Mucosa of stomach (tissue), 1 donor: ENCODE measurements around the gene C2CD4C.

Source experiments
- H3K27me3 ChIP-seq: one replicate; pipeline ENCODE4 v1.7.0; 2013; ENCODE audit warnings: mild to moderate bottlenecking, low read length; ENCODE audit not compliant: control insufficient read depth, insufficient read depth
- H3K36me3 ChIP-seq: one replicate; pipeline ENCODE4 v1.7.0; 2013; ENCODE audit warnings: low read length; ENCODE audit not compliant: control insufficient read depth, insufficient read depth
- H3K4me1 ChIP-seq: one replicate; pipeline ENCODE4 v1.7.0; 2013; ENCODE audit warnings: mild to moderate bottlenecking, low read length; ENCODE audit not compliant: control insufficient read depth, insufficient read depth
- H3K4me3 ChIP-seq: one replicate; pipeline ENCODE4 v1.7.0; 2013; ENCODE audit warnings: low read length
- H3K9ac ChIP-seq: one replicate; pipeline ENCODE4 v1.7.0; 2013; ENCODE audit warnings: mild to moderate bottlenecking, low read length, moderate library complexity
- H3K9me3 ChIP-seq: one replicate; pipeline ENCODE4 v1.7.0; 2013; ENCODE audit warnings: mild to moderate bottlenecking, low read length, moderate library complexity; ENCODE audit not compliant: control insufficient read depth
- donor health status: Pancreatic carcinoma.

C2CD4C gene

DNA sequence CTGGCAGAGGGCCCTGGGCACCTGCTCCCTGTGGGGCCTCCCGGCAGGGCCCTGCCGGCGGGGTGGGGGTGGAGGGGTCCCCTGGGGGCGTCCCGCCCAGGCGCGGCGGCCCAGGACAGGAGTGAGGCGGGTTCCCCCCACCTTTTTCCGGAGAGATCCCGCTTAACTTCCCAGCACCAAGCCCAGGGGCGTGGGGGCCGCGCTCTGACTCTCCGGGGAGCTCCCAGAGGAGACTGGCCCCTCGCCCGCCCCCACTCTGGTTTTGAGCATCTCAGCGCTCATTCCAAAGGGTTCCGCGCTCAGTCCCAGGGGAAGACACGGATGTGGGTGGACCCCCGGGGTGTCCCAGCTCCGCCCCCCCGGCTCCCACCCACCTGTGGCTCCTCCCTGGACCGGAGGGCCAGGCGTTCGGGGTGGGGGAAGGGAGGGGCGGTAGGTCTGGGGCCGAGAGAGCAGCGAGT, 476 bp downstream of the C2CD4C start:
- Histone ChIP-seq H3K27me3 (peaks cover 71% of the 10 kb centered on the region), H3K4me3 (no peak overlapping the region)

DNA sequence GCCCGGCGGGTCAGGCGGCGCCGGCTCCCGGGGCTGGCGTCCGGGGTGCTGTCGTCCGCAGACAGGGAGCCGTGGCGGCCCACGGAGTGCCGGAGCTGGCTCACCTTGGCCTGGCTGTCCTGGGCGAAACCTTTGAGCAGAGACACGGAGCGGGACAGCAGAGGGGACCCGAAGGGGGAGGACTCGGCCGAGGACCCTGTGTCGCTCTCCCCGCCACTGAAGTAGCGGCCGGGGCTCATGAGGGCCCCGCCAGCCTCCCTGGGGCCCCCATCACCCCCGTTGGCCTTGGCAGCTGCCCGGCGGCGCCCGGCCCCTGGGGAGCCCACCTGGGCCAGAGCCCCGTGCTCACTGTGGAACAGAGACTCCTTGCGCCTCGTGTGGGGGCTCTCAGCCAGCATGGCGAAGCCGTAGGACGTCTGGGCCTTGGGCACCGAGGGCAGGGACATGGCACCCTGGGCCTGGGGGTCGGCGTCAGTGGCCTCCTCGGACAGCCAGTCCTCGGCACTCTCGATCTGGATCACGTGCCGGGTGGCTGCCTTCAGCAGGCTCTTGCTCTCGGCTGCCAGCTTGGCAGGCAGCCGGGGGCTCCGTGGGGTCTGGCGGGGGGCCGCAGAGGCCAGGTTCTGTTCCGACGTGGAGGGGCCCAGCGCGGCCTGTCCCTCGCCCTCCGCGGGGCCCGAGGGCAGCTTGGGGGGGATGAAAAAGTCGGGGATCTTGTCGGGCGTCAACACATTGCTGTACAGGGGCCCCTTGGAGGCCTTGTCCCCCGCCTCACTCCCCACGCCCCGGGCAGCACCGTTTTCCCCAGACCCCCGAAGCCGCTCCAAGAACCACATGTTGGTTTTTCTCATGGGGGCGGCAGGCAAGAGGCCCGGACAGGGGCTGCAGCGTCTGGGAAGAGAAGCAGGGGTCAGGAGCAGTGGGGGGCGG, 1.2 kb downstream of the C2CD4C start:
- no peaks in the 10 kb centered on the region for H3K9me3 ChIP-seq
- H3K9ac ChIP-seq, result no peak overlapping the region
- peaks cover 40% of the 10 kb centered on the region for H3K4me1 ChIP-seq
- H3K4me3 ChIP-seq, result no peak overlapping the region
- H3K27me3 ChIP-seq, result peaks cover 73% of the 10 kb centered on the region
- no peaks in the 10 kb centered on the region for H3K36me3 ChIP-seq

More for the DNA sequence above, 476 bp downstream of the C2CD4C start:
- no peak overlapping the region for H3K9ac ChIP-seq
- peaks cover 40% of the 10 kb centered on the region for H3K4me1 ChIP-seq
- H3K9me3 ChIP-seq, result no peaks in the 10 kb centered on the region
- no peaks in the 10 kb centered on the region for H3K36me3 ChIP-seq

DNA sequence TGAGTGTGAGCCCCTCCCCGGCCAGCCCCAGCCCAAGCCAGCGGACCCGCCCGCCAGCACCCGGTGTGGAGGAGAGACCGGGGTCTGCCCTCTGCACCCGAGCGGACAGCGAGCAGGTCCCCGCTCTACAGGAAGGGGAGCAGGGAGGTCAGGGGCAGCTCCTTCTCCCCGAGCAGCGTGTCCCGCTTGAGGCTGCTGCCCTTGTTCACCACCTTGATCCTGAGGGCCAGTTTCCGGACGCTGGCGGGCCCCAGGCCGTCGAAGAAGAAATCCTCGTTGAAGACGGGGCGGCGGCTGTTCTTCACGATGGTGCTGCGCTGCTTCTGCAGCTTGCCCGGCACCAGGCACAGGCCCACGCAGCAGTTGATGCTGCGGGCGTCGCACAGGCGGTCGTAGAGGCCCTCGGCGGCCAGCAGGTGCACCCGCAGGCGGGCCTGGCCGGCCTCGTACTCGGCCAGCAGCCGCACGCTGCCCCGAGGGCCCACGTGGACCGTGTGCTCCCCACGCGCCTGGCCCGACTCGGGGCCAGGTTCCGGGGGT, 1.9 kb downstream of the C2CD4C start:
- Histone ChIP-seq H3K27me3 (peaks cover 72% of the 10 kb centered on the region), H3K9me3 (no peaks in the 10 kb centered on the region), H3K36me3 (no peaks in the 10 kb centered on the region), H3K9ac (no peak overlapping the region), H3K4me1 (peaks cover 32% of the 10 kb centered on the region), H3K4me3 (no peak overlapping the region)

DNA sequence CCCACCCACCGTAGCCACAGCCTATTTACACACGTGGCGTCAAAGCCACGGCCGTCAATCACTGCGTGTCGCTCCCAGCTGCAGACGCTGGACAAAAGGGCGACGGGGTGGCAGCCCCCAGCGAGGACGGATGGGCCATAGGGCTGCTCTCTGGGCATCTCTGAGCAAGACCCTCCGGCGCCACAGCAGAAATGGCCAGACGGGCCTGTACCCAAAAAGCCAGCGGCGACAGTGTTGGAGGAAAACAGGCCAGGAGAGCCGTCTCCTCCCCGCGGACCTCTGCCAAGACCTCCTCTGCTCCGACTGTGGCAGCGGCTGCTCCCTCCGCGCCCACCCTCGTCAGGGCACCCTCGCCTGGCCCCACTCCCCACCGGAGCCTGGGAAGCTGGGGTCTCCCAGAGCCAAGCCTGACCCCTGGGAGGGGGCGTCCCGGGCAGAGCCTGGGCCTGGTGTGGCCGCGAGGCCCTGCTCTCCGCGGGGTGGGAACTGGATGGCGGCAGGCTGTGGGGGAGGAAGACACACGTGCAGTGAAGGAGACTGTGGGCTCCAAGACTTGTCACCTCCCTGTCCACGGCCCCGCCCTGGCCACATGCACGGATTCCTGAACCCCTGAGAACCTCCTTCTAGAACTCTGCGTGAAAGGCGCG, 2.7 kb downstream of the C2CD4C start:
- Histone ChIP-seq H3K36me3 (no peaks in the 10 kb centered on the region), H3K4me3 (no peak overlapping the region), H3K9ac (no peak overlapping the region), H3K9me3 (no peaks in the 10 kb centered on the region), H3K4me1 (peaks cover 29% of the 10 kb centered on the region), H3K27me3 (peaks cover 67% of the 10 kb centered on the region)

DNA sequence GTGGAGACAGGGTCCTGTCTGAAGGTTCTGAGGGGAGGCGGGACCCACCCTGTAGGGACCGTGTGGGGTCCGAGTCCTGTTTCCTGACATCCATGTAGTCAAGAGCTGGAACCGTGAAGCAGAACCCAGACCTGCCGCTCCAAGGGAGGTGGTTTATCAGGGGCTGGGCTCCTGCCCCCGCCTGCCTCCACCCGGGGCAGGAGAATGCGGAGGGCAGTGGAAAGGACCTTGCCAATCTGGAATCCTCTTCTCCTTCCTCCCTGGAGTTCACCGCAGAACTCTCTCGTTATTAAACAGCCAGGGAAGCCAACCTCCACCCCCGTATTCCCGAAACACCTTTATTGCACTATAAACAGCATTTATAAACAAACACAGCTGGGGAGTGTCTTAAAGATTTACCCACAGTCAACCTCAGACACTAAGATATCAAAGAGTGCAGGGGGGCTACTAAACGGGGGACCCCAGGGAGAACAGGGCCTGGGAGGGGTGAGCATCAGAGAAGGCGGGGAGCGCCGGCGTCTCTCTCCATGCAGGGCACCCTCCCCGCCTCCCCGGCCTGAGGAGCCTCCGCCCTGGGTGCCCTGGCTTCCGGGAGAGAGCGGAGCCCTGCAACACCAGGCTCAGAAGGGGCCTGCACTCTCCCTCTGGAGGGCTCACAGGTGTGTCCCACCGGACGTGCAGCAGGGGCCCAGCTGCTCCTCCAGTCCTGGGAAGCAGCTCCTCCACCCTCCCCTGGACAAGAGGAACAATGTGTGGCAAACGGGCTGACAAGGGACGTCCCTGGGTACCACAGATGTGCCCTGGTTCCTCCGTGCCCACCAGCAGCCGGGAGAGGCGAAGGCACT, 3.6 kb downstream of the C2CD4C start:
- Histone ChIP-seq H3K9me3 (no peaks in the 10 kb centered on the region), H3K9ac (no peak overlapping the region), H3K4me3 (no peak overlapping the region), H3K4me1 (peaks cover 26% of the 10 kb centered on the region), H3K36me3 (no peaks in the 10 kb centered on the region), H3K27me3 (peaks cover 66% of the 10 kb centered on the region)

DNA sequence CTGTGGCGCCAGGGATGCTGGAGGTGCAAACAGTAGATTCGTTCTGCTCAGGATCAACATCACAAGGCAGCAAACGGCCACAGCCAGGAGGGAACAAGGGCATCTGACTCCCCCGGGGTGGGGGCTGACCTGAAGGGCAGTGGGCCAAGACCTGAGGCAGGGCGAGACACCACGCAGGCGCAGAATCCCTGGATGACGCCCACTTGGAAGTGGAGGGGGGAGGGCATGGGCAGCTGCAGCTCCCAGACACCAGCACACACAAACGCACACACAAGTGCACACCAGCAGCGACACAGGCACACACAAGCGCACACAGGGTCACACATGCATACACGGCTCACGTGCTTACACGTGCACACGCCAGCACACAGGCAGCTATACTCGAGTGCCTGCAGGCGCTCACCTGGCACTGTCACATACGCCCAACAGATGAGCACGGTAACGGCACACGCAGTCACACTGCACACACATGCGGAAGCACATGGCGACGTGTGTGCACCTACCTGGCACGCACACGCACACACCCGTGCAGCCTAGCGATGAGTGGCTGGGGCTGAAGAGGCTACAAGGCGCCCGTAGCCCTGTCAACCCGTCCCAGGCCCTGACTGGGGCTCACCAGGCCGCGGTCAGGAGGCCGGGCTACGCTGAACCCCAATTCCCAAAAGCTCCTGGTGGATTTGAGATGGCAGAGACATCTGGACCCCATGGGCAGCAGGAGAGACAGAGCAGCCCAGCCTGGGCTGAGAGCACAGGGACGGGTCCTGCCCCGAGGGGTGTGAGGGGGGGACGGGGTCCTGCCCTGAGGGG, 5.5 kb downstream of the C2CD4C start:
- Histone ChIP-seq H3K4me1 (peaks cover 13% of the 10 kb centered on the region), H3K9ac (no peak overlapping the region), H3K27me3 (peaks cover 50% of the 10 kb centered on the region), H3K9me3 (no peaks in the 10 kb centered on the region), H3K4me3 (no peak overlapping the region), H3K36me3 (no peaks in the 10 kb centered on the region)

DNA sequence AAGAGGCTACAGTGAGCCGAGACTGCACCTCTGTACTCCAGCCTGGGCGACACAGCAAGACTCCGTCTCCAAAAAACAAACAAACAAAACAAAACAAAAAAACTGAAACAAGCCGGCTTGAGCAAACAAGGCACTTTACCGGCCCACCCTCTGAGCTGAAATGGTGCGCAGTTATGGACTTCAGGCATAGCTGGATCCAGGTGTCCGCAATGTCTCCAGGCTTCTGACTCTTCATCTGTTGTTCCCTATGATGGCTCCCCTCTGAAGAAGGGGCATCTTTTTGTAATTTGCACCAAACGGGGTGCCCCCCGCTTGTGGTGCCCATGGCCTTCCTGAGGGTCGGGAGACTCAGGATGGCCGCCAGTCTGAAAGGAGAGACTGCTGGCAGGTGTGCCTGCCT, 6.2 kb downstream of the C2CD4C start:
- H3K36me3 ChIP-seq, result no peaks in the 10 kb centered on the region
- peaks cover 13% of the 10 kb centered on the region for H3K4me1 ChIP-seq
- H3K27me3 ChIP-seq, result peaks cover 43% of the 10 kb centered on the region
- H3K4me3 ChIP-seq, result no peak overlapping the region
- no peak overlapping the region for H3K9ac ChIP-seq
- H3K9me3 ChIP-seq, result no peaks in the 10 kb centered on the region

DNA sequence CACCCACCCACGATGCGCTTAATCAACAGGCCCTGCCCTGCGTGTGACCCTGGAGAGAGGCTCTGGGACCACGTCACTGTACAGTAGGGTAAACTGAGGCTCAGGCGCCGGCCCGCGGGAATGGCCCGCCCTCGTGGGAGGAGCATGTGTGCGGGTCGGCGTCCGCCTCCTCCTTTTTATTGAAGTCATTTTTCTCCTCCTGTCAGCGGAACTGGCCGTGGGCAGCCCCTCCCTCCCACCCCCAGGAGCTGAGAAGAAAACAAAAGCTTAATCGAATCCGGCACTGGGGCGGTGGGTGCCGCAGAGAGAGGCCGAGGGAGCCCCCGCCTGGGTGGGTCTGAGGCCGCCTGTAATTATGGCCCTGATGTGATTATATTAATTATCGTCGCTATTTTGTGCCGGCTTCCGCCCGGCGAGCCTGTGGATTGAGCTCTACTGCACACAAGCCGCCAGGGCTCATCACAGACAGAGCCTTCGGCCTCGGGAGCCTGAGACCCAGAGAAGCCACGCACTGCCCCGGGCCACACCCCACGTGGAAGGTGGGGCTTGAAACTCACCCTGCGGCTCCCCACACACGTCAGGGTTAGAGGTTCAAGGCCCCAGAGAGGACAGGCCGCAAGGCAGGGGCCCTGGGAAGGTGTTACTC, 7.0 kb downstream of the C2CD4C start:
- H3K4me3 ChIP-seq, result no peak overlapping the region
- H3K27me3 ChIP-seq, result peaks cover 39% of the 10 kb centered on the region
- H3K4me1 ChIP-seq, result peaks cover 13% of the 10 kb centered on the region
- no peaks in the 10 kb centered on the region for H3K9me3 ChIP-seq
- no peak overlapping the region for H3K9ac ChIP-seq
- no peaks in the 10 kb centered on the region for H3K36me3 ChIP-seq

DNA sequence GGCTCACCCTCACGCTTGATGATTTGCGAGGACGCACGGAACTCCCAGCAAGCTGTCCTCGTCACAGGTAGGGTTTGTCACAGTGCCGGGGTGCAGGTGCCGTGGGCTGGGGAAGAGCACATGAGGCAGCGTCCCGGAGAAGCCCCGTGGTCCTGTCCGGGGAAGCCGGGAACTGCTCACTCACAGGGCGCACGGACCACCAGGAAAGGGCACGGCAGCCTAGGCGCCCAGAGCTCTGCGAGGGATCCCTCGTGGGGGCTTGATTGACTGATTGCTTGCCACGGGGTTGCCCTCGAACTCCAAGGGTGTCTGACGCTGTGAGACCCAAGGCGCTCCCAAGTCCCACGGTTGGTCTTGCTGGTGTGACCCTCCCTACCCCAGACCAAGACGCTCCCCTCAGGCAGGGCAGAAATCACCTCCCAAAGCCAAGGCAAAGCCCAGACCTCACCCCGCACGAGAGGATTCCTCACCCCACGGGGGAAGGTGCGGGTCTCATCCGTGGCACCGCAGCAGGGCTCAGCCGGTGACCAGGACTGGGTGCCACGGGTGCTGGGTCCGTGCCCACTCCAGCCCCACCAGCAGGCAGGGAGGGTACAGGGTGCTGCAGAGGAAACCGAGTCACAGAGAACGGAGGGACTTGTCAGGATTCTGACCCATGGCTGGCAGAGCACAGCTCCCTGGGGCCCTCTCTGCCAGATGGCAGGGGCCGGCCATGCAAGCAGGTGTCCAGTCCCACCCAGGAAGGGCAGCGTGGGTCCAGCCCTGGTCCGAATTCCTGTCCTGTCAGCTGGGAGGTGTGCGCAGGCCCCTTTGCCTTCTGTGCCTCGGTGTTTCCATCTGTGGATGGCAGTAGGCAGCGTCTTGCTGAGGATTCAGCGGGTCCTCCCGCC, 7.7 kb downstream of the C2CD4C start:
- no peaks in the 10 kb centered on the region for H3K9me3 ChIP-seq
- peaks cover 12% of the 10 kb centered on the region for H3K4me1 ChIP-seq
- no peak overlapping the region for H3K4me3 ChIP-seq
- peaks cover 33% of the 10 kb centered on the region for H3K27me3 ChIP-seq
- H3K9ac ChIP-seq, result no peak overlapping the region
- H3K36me3 ChIP-seq, result no peaks in the 10 kb centered on the region

DNA sequence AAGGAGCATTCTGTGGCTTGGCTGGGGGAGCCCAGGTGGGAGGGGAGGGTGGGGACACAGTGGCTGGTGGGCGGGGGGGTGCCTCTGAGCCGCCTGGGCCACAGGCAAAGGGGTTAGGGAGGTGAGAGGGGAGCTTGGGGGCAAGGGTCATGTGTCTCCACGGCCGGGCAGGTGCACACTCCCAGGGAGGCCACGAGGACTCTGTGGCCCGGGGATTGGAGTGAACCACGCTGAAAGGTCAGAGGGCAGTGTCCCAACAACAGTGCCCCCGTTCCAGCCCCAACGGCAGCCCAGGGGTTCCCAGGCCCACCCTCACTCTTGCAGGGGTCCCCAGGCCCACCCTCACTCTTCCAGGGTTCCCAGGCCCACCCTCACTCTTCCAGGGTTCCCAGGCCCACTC, 9.6 kb downstream of the C2CD4C start:
- Histone ChIP-seq H3K9me3 (no peaks in the 10 kb centered on the region), H3K4me1 (no peaks in the 10 kb centered on the region), H3K27me3 (peaks cover 21% of the 10 kb centered on the region), H3K9ac (no peak overlapping the region), H3K4me3 (no peak overlapping the region), H3K36me3 (no peaks in the 10 kb centered on the region)
